ENCODE measurements around the gene ZNF143. TPM values are rescaled to one million over a fixed set of nuclear protein-coding genes. Genes with fewer than 3 reads are reported as not detected.

The ZNF143 gene
- polyA plus RNA-seq, 1 donor from 2014 or later, result 18.9 TPM

DNA sequence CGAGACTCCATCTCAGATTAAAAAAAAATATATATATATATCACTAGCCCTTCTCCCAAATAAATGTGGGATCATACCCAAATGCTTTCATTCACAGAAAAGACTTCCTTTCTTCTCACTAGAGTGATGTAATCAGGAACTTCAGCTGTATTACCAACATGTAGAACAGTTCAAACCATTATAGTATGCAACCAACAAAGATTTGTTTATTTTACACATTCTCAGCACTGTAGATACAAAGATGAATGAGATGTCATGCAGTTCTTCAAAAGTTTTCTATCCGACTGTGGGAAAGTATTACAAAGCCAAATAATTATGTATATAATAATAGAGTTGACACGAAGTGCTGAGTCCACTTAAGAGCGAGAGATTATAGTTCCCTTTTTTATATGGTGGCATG, 22.2 kb upstream of the ZNF143 start:
- no peak for TF ChIP-seq TAF1 (IDR thresholded peaks at IDR 0.05; ENCODE audit: low read depth)
- TF ChIP-seq MXI1 (conservative IDR thresholded peaks at IDR 0.05; ENCODE audit: poor library complexity, severe bottlenecking), result no peak
- no peak for TF ChIP-seq EP300 (conservative IDR thresholded peaks at IDR 0.05; ENCODE audit: poor library complexity, severe bottlenecking)
- TF ChIP-seq RAD21 (conservative IDR thresholded peaks at IDR 0.05), result no peak
- TF ChIP-seq, protein P1, sequence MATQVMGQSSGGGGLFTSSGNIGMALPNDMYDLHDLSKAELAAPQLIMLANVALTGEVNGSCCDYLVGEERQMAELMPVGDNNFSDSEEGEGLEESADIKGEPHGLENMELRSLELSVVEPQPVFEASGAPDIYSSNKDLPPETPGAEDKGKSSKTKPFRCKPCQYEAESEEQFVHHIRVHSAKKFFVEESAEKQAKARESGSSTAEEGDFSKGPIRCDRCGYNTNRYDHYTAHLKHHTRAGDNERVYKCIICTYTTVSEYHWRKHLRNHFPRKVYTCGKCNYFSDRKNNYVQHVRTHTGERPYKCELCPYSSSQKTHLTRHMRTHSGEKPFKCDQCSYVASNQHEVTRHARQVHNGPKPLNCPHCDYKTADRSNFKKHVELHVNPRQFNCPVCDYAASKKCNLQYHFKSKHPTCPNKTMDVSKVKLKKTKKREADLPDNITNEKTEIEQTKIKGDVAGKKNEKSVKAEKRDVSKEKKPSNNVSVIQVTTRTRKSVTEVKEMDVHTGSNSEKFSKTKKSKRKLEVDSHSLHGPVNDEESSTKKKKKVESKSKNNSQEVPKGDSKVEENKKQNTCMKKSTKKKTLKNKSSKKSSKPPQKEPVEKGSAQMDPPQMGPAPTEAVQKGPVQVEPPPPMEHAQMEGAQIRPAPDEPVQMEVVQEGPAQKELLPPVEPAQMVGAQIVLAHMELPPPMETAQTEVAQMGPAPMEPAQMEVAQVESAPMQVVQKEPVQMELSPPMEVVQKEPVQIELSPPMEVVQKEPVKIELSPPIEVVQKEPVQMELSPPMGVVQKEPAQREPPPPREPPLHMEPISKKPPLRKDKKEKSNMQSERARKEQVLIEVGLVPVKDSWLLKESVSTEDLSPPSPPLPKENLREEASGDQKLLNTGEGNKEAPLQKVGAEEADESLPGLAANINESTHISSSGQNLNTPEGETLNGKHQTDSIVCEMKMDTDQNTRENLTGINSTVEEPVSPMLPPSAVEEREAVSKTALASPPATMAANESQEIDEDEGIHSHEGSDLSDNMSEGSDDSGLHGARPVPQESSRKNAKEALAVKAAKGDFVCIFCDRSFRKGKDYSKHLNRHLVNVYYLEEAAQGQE (IDR thresholded peaks at IDR 0.05; ENCODE audit: borderline replicate concordance), result no peak
- TF ChIP-seq, protein P2, sequence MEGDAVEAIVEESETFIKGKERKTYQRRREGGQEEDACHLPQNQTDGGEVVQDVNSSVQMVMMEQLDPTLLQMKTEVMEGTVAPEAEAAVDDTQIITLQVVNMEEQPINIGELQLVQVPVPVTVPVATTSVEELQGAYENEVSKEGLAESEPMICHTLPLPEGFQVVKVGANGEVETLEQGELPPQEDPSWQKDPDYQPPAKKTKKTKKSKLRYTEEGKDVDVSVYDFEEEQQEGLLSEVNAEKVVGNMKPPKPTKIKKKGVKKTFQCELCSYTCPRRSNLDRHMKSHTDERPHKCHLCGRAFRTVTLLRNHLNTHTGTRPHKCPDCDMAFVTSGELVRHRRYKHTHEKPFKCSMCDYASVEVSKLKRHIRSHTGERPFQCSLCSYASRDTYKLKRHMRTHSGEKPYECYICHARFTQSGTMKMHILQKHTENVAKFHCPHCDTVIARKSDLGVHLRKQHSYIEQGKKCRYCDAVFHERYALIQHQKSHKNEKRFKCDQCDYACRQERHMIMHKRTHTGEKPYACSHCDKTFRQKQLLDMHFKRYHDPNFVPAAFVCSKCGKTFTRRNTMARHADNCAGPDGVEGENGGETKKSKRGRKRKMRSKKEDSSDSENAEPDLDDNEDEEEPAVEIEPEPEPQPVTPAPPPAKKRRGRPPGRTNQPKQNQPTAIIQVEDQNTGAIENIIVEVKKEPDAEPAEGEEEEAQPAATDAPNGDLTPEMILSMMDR (IDR thresholded peaks at IDR 0.05; ENCODE audit: poor library complexity, severe bottlenecking), result no peak
- no peak for TF ChIP-seq EZH2 (IDR thresholded peaks at IDR 0.05; ENCODE audit: borderline replicate concordance, insufficient read depth, low read length, poor library complexity, severe bottlenecking)
- TF ChIP-seq POLR2AphosphoS5 (IDR thresholded peaks at IDR 0.05), result no peak
- no peak for TF ChIP-seq SMC3 (conservative IDR thresholded peaks at IDR 0.05; ENCODE audit: poor library complexity)
- Histone ChIP-seq H3K4me3 (ENCODE audit: low read length) (no peak overlapping the region), H3K79me2 (replicated peaks; ENCODE audit: insufficient read depth, low read length) (no peaks in the 10 kb centered on the region), H3K9me2 (ENCODE audit: insufficient read depth, low read length) (no peaks in the 10 kb centered on the region), H3K4me2 (ENCODE audit: low read length) (no peak overlapping the region), H4K20me1 (ENCODE audit: insufficient read depth) (no peaks in the 10 kb centered on the region), H3F3A (ENCODE audit: insufficient read depth, low read length, poor library complexity, severe bottlenecking) (no peaks in the 10 kb centered on the region), H3K36me3 (ENCODE audit: insufficient read depth, low read length) (no peaks in the 10 kb centered on the region), H2AFZ (ENCODE audit: low read depth, low read length) (no peak overlapping the region), H3K27ac (ENCODE audit: low read length) (no peak overlapping the region), H3K9me3 (ENCODE audit: low read length) (no peaks in the 10 kb centered on the region), H3K27me3 (ENCODE audit: insufficient read depth, low read depth, low read length) (no peaks in the 10 kb centered on the region), H3K9ac (ENCODE audit: low read length) (no peak overlapping the region)

DNA sequence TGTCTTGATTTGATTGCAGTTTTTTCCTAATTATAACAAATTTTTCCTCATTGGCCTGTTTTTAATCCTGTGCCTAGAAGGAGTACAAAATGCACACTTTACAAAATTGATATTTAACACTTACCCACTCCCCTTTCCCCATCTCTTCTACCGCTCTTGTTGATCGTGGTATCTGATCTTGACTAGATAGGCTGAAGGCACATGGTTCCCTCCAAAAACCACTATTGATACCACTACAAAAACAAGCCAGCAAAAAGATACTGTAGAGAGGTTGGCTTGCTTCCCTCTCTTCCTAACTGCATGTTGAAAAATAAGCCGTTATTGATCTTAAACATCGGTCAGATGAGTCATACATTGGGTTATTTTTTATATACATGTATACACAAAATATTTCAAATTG, 14.6 kb upstream of the ZNF143 start:
- Histone ChIP-seq H3K27ac (ENCODE audit: low read length) (no peak overlapping the region), H4K20me1 (ENCODE audit: insufficient read depth) (no peaks in the 10 kb centered on the region), H2AFZ (ENCODE audit: low read depth, low read length) (no peak overlapping the region), H3K4me3 (ENCODE audit: low read length) (no peak overlapping the region), H3K9me3 (ENCODE audit: low read length) (no peaks in the 10 kb centered on the region), H3F3A (ENCODE audit: insufficient read depth, low read length, poor library complexity, severe bottlenecking) (no peaks in the 10 kb centered on the region), H3K79me2 (replicated peaks; ENCODE audit: insufficient read depth, low read length) (no peaks in the 10 kb centered on the region), H3K36me3 (ENCODE audit: insufficient read depth, low read length) (no peaks in the 10 kb centered on the region), H3K9me2 (ENCODE audit: insufficient read depth, low read length) (no peaks in the 10 kb centered on the region), H3K4me2 (ENCODE audit: low read length) (no peak overlapping the region), H3K9ac (ENCODE audit: low read length) (no peak overlapping the region), H3K27me3 (ENCODE audit: insufficient read depth, low read depth, low read length) (no peaks in the 10 kb centered on the region)
- TF ChIP-seq, protein P1 (IDR thresholded peaks at IDR 0.05; ENCODE audit: borderline replicate concordance), result no peak
- TF ChIP-seq RAD21 (conservative IDR thresholded peaks at IDR 0.05) (no peak), SMC3 (conservative IDR thresholded peaks at IDR 0.05; ENCODE audit: poor library complexity) (no peak), POLR2AphosphoS5 (IDR thresholded peaks at IDR 0.05) (no peak), EP300 (conservative IDR thresholded peaks at IDR 0.05; ENCODE audit: poor library complexity, severe bottlenecking) (no peak)

Data from neural cell (in vitro differentiated cells).